ENCODE data around the gene ZNF777. TPM values are rescaled to one million over a fixed set of nuclear protein-coding genes. Genes with fewer than 3 reads are reported as not detected.

The ZNF777 gene
- total and polyA plus RNA-seq, 9 of the 15 experiments (the other 6 are each of a cell fraction or from before 2014, with no cell fraction given), result 0.11 to 32.6 (median 9.0) TPM

DNA sequence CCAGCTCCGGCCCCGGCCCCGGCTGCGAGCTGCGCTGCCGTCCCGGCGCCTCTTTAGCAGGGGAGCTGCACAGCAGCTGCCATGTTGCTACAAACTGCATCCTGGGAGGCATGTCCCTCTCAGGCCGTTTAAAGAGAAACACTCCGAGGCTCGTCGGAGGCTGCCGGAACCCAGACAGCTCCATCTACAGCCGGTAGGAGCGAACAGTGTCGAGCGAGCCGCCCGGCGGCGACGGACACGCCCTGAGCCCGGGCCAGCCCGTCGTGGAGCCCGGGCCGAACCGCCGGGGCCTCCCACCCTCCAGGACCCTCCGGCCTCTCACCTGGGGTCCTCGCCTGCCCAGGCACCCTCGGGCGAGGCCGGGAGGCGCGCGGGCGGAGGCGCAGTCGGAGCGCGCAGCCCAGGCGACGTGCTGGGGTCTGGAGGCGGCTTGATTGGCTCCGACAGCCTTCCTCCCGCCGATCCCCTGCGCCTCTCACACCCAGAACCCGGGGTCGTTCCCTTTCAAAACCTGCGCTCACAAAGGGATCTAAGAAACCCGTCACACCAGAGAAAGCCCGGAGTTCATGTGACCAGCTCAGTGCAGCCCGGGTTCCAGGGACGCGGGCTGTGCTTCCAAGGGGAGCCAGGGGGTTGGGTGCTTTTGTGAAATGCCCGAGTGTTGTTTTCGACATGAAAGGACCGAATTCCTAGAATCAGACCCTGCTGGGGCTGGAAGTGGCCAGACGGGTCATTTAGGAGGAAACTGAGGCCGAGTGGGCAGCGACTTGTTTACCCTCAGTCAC, at the start of gene ZNF777 (continued):
- TF ChIP-seq ZNF699 (CRISPR knock-in tag; IDR thresholded peaks at IDR 0.05; ENCODE audit: insufficient replicate concordance), result no peak
- TF ChIP-seq ZFP36 (IDR thresholded peaks at IDR 0.05; ENCODE audit: low read depth, low read length, partially characterized antibody), result no peak
- peak; percentile 81 for TF ChIP-seq SMAD4 (CRISPR knock-in tag; conservative IDR thresholded peaks at IDR 0.05)
- TF ChIP-seq ARNT (IDR thresholded peaks at IDR 0.05), result no peak
- TF ChIP-seq, protein P1, sequence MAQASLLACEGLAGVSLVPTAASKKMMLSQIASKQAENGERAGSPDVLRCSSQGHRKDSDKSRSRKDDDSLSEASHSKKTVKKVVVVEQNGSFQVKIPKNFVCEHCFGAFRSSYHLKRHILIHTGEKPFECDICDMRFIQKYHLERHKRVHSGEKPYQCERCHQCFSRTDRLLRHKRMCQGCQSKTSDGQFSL (CRISPR knock-in tag; IDR thresholded peaks at IDR 0.05), result no peak
- TF ChIP-seq, protein P1 (tag; IDR thresholded peaks at IDR 0.05), result no peak
- TF ChIP-seq FIP1L1 (IDR thresholded peaks at IDR 0.05; ENCODE audit: low read depth, low read length, poor library complexity, severe bottlenecking), result peak; percentile 85
- no peak for TF ChIP-seq ZNF140 (CRISPR knock-in tag; IDR thresholded peaks at IDR 0.05)
- TF ChIP-seq DMBX1 (CRISPR knock-in tag; IDR thresholded peaks at IDR 0.05; ENCODE audit: borderline replicate concordance), result peak; percentile 37; the same call in 1 of the 2 replicates
- TF ChIP-seq SAFB2 (IDR thresholded peaks at IDR 0.05; ENCODE audit: borderline replicate concordance, low read depth, low read length, severe bottlenecking), result no peak
- TF ChIP-seq SMAD2 (IDR thresholded peaks at IDR 0.05; ENCODE audit: low read depth, low read length), result no peak
- no peak for TF ChIP-seq HIVEP1 (CRISPR knock-in tag; IDR thresholded peaks at IDR 0.05)
- TF ChIP-seq, protein P2, sequence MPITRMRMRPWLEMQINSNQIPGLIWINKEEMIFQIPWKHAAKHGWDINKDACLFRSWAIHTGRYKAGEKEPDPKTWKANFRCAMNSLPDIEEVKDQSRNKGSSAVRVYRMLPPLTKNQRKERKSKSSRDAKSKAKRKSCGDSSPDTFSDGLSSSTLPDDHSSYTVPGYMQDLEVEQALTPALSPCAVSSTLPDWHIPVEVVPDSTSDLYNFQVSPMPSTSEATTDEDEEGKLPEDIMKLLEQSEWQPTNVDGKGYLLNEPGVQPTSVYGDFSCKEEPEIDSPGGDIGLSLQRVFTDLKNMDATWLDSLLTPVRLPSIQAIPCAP (CRISPR knock-in tag; IDR thresholded peaks at IDR 0.05; ENCODE audit: borderline replicate concordance), result no peak
- TF ChIP-seq XRCC4 (IDR thresholded peaks at IDR 0.05; ENCODE audit: extremely low read depth, insufficient read depth, insufficient read length), result no peak
- TF ChIP-seq RHOXF2B (CRISPR knock-in tag; conservative IDR thresholded peaks at IDR 0.05), result no peak
- TF ChIP-seq SNRNP70 (optimal IDR thresholded peaks at IDR 0.05; ENCODE audit: low read depth, low read length), result no peak
- TF ChIP-seq FOXM1 (IDR thresholded peaks at IDR 0.05; ENCODE audit: low read depth), result no peak
- peak; percentile 81; the same call in 1 of the 2 replicates for TF ChIP-seq FOXM1 (CRISPR knock-in tag; IDR thresholded peaks at IDR 0.05; ENCODE audit: low read depth)
- no peak for TF ChIP-seq KDM2B (CRISPR knock-in tag; IDR thresholded peaks at IDR 0.05)
- peak; percentile 50 to 95 (median 88) for TF ChIP-seq YY1 (IDR thresholded peaks at IDR 0.05; ENCODE audit: borderline replicate concordance in 1 of 3, control insufficient read depth in 1 of 3, extremely low read depth in 1 of 3, insufficient read depth in 3 of 3, insufficient read length in 1 of 3, insufficient replicate concordance in 2 of 3, low read depth in 1 of 3, low read length in 2 of 3)
- no peak for TF ChIP-seq FOS (IDR thresholded peaks at IDR 0.05; ENCODE audit: extremely low read depth, insufficient read length)
- no peak for TF ChIP-seq NELFE (IDR thresholded peaks at IDR 0.05; ENCODE audit: insufficient read depth, insufficient read length)
- peak; percentile 95; the same call in 1 of the 2 replicates for TF ChIP-seq STAT6 (CRISPR knock-in tag; IDR thresholded peaks at IDR 0.05)

All from K562 (cell line).